DND-41 (cell line): ENCODE measurements around the gene BCO1.

Source experiments
- ATAC-seq: fragments of 200-7000 bp; cut with Tn5 transposase; 3 replicates; pipeline ENCODE4 v1.9.1; 2021; ENCODE audit warnings: low read depth; ENCODE audit not compliant: insufficient read depth
- DNase-seq: peaks from one replicate; pipeline ENCODE4 v3.0.0-alpha.2; 2020
- H2AFZ ChIP-seq: 2 replicates; pipeline ENCODE4 v1.6.0; 2012; ENCODE audit warnings: low read depth, low read length
- H3K27ac ChIP-seq: 2 replicates; pipeline ENCODE4 v1.5.1; 2012; ENCODE audit warnings: low read length, inconsistent platforms
- H3K27me3 ChIP-seq: fragments of 200-600 bp; sonication (generic); 2 replicates; pipeline ENCODE4 v1.6.0; 2012; ENCODE audit warnings: low read length, mild to moderate bottlenecking, inconsistent platforms; ENCODE audit not compliant: insufficient read depth, poor library complexity
- H3K36me3 ChIP-seq: 2 replicates; pipeline ENCODE4 v1.5.1; 2012; ENCODE audit warnings: low read length, inconsistent platforms; ENCODE audit not compliant: insufficient read depth
- H3K4me1 ChIP-seq: 2 replicates; pipeline ENCODE4 v1.5.1; 2012; ENCODE audit warnings: mild to moderate bottlenecking, low read length; ENCODE audit not compliant: insufficient read depth
- H3K4me2 ChIP-seq: 2 replicates; pipeline ENCODE4 v1.6.0; 2012; ENCODE audit warnings: mild to moderate bottlenecking, moderate library complexity, low read length, inconsistent platforms; ENCODE audit not compliant: insufficient read depth
- H3K4me3 ChIP-seq, 2 experiments: fragments of 200-600 bp in 1 of 2; shearing (Covaris generic) in 1 of 2; 2 replicates each; pipeline ENCODE4 v1.5.1; 2012 to 2016; ENCODE audit warnings: inconsistent platforms in 2 of 2, low read length in 2 of 2, mild to moderate bottlenecking in 2 of 2, low read depth in 1 of 2, moderate library complexity in 1 of 2
- H3K79me2 ChIP-seq: 2 replicates; pipeline ENCODE4 v1.6.0; 2012; ENCODE audit warnings: low read length, inconsistent platforms; ENCODE audit not compliant: insufficient read depth
- H3K9ac ChIP-seq: 2 replicates; pipeline ENCODE4 v1.6.0; 2012; ENCODE audit warnings: low read depth, mild to moderate bottlenecking, inconsistent platforms, low read length, moderate library complexity
- H3K9me3 ChIP-seq: 2 replicates; pipeline ENCODE4 v1.5.1; 2012; ENCODE audit warnings: low read length, moderate library complexity, mild to moderate bottlenecking, inconsistent platforms; ENCODE audit not compliant: insufficient read depth, severe bottlenecking
- H4K20me1 ChIP-seq: 2 replicates; pipeline ENCODE4 v1.6.0; 2012; ENCODE audit warnings: low read length; ENCODE audit not compliant: insufficient read depth
- CTCF ChIP-seq: IDR thresholded peaks from 2 replicates; pipeline ENCODE4 v1.5.1; 2012; ENCODE audit warnings: borderline replicate concordance, low read length, moderate library complexity, mild to moderate bottlenecking; ENCODE audit not compliant: poor library complexity, severe bottlenecking; ENCODE audit errors: extremely low read depth
- EZH2 ChIP-seq: IDR thresholded peaks from 3 replicates; pipeline ENCODE4 v1.6.1; 2012; ENCODE audit warnings: borderline replicate concordance, low read depth, mild to moderate bottlenecking, moderate library complexity, low read length, inconsistent platforms; ENCODE audit not compliant: severe bottlenecking

Gene BCO1

GRCh38 chr16:81319221-81319912 is 80.9 kb downstream of the BCO1 start:
- no peak overlapping the region for H3K4me2 ChIP-seq
- peaks cover 62% of the 10 kb centered on the region for H3K79me2 ChIP-seq
- peaks cover 20% of the 10 kb centered on the region for H3K4me1 ChIP-seq
- H3K27ac ChIP-seq: no peak overlapping the region
- H2AFZ ChIP-seq: no peak overlapping the region
- H3K9me3 ChIP-seq: no peaks in the 10 kb centered on the region
- H3K9ac ChIP-seq: no peak overlapping the region
- H3K4me3 ChIP-seq: no peak overlapping the region
- TF ChIP-seq CTCF: no peak
- TF ChIP-seq EZH2: no peak
- peaks cover 22% of the 10 kb centered on the region for H4K20me1 ChIP-seq
- no peaks in the 10 kb centered on the region for H3K27me3 ChIP-seq
- ATAC-seq (no peak), DNase-seq (no peak)
- no peaks in the 10 kb centered on the region for H3K36me3 ChIP-seq

GRCh38 chr16:81321039-81321438 is 82.5 kb downstream of the BCO1 start:
- no peaks in the 10 kb centered on the region for H3K27me3 ChIP-seq
- H2AFZ ChIP-seq: no peak overlapping the region
- DNase-seq (no peak), ATAC-seq (no peak)
- H3K4me3 ChIP-seq: no peak overlapping the region
- H3K36me3 ChIP-seq: no peaks in the 10 kb centered on the region
- peaks cover 15% of the 10 kb centered on the region for H3K4me1 ChIP-seq
- TF ChIP-seq CTCF (no peak), EZH2 (no peak)
- no peak overlapping the region for H3K27ac ChIP-seq
- H3K79me2 ChIP-seq: peaks cover 58% of the 10 kb centered on the region
- H3K9me3 ChIP-seq: no peaks in the 10 kb centered on the region
- no peak overlapping the region for H3K9ac ChIP-seq
- H3K4me2 ChIP-seq: no peak overlapping the region
- H4K20me1 ChIP-seq: peaks cover 31% of the 10 kb centered on the region

- H3K27me3 ChIP-seq: no peaks in the 10 kb centered on the region
- ATAC-seq (no peak), DNase-seq (no peak)
- H3K4me1 ChIP-seq: peaks cover 10% of the 10 kb centered on the region
- H3K4me2 ChIP-seq: no peak overlapping the region
- TF ChIP-seq EZH2: no peak
- no peak for TF ChIP-seq CTCF
- H3K9me3 ChIP-seq: no peaks in the 10 kb centered on the region
- H2AFZ ChIP-seq: no peak overlapping the region
- no peak overlapping the region for H3K4me3 ChIP-seq
- no peak overlapping the region for H3K9ac ChIP-seq
- no peak overlapping the region for H3K27ac ChIP-seq
- H3K36me3 ChIP-seq: no peaks in the 10 kb centered on the region
- H4K20me1 ChIP-seq: peaks cover 31% of the 10 kb centered on the region
- peaks cover 56% of the 10 kb centered on the region for H3K79me2 ChIP-seq
Observed at GRCh38 chr16:81321536-81321935, 83.0 kb downstream of the BCO1 start.
